ENCODE measurements around the gene GRK4.

- TF ChIP-seq CTCF (IDR thresholded peaks at IDR 0.05 in 2 of 3, conservative IDR thresholded peaks at IDR 0.05 in 1 of 3; ENCODE audit: control insufficient read depth in 2 of 3, extremely low read depth in 1 of 3, insufficient read depth in 1 of 3, low read depth in 3 of 3, low read length in 3 of 3): no peak
- TF ChIP-seq EZH2 (IDR thresholded peaks at IDR 0.05; ENCODE audit: borderline replicate concordance, control insufficient read depth, low read depth, low read length): no peak
- TF ChIP-seq BCL3 (IDR thresholded peaks at IDR 0.05; ENCODE audit: borderline replicate concordance, insufficient read depth, low read depth, low read length, poor library complexity, severe bottlenecking): no peak
- TF ChIP-seq ZNF24 (IDR thresholded peaks at IDR 0.05): no peak
- no peak for TF ChIP-seq MEF2A (IDR thresholded peaks at IDR 0.05; ENCODE audit: insufficient read depth, low read depth, low read length)
- no peak for TF ChIP-seq BACH1 (IDR thresholded peaks at IDR 0.05; ENCODE audit: borderline replicate concordance)
- no peak for TF ChIP-seq LARP7 (IDR thresholded peaks at IDR 0.05)
- no peak for TF ChIP-seq IRF3 (IDR thresholded peaks at IDR 0.05)
- TF ChIP-seq EGR1 (IDR thresholded peaks at IDR 0.05; ENCODE audit: borderline replicate concordance in 1 of 2, low read depth in 2 of 2, low read length in 2 of 2): no peak
- no peak for TF ChIP-seq POLR2A (IDR thresholded peaks at IDR 0.05; ENCODE audit: low read depth, low read length)
- no peak for TF ChIP-seq FOXM1 (IDR thresholded peaks at IDR 0.05; ENCODE audit: low read depth, low read length)
- no peak for TF ChIP-seq JUND (IDR thresholded peaks at IDR 0.05; ENCODE audit: low read depth, low read length)
- TF ChIP-seq CHD4 (IDR thresholded peaks at IDR 0.05): no peak
- no peak for TF ChIP-seq YY1 (IDR thresholded peaks at IDR 0.05; ENCODE audit: low read depth, low read length)
These were observed 47.2 kb downstream of the GRK4 start for GRCh38 chr4:3010577-3010976.
